Measurements from ENCODE around the gene HDGF.

Gene HDGF

GRCh38 chr1:156692925-156693847, 58.3 kb downstream of the HDGF start:
- peak overlapping the region; percentile 59 for H3K9ac ChIP-seq (ENCODE audit: low read depth, low read length)
- WGBS: 6% methylated on average over 16 of the region's 16 CpGs
- peak overlapping the region; percentile 41 for H3K4me3 ChIP-seq (ENCODE audit: low read length)
- H3K9me3 ChIP-seq (ENCODE audit: insufficient read depth, low read depth, low read length): no peaks in the 10 kb centered on the region
- no peaks in the 10 kb centered on the region; the same call in 1 of the 2 replicates for H3K27me3 ChIP-seq (ENCODE audit: insufficient read depth, low read length)
- H3K36me3 ChIP-seq (ENCODE audit: insufficient read depth, low read length): peaks cover 5% of the 10 kb centered on the region; the same call in 1 of the 2 replicates
- peaks cover 52% of the 10 kb centered on the region for H3K4me1 ChIP-seq (ENCODE audit: insufficient read depth, low read length)
- peak overlapping the region; percentile 92 for H3K27ac ChIP-seq (ENCODE audit: low read depth, low read length)

GRCh38 chr1:156692441-156692924, 59.0 kb downstream of the HDGF start:
- Histone ChIP-seq H3K4me3 (ENCODE audit: low read length) (peak overlapping the region; percentile 39), H3K4me1 (ENCODE audit: insufficient read depth, low read length) (peaks cover 52% of the 10 kb centered on the region), H3K27ac (ENCODE audit: low read depth, low read length) (peak overlapping the region; percentile 92), H3K9me3 (ENCODE audit: insufficient read depth, low read depth, low read length) (no peaks in the 10 kb centered on the region), H3K36me3 (ENCODE audit: insufficient read depth, low read length) (no peaks in the 10 kb centered on the region), H3K9ac (ENCODE audit: low read depth, low read length) (peak overlapping the region; percentile 59), H3K27me3 (ENCODE audit: insufficient read depth, low read length) (no peaks in the 10 kb centered on the region; the same call in 1 of the 2 replicates)
- 6% methylated on average over 13 of the region's 13 CpGs for WGBS

Data from HUES64 (cell line).